Lower lobe of right lung (tissue), 2 donors: ENCODE results near the gene PODXL. TPM values are rescaled to one million over a fixed set of nuclear protein-coding genes. Genes with fewer than 3 reads are reported as not detected.

ENCODE experiments used
- ATAC-seq, 2 donors: fragments of 200-7000 bp; cut with Tn5 transposase; one replicate each; pipeline ENCODE4 v1.9.1; 2020 to 2022; ENCODE audit warnings: mild to moderate bottlenecking in 2 of 2, moderate library complexity in 2 of 2
- DNase-seq: peaks from one replicate; pipeline ENCODE4 v3.0.0-alpha.2; 2020
- H3K27ac ChIP-seq: fragments of 200-600 bp; one replicate; pipeline ENCODE4 v1.8.0; 2022
- H3K27me3 ChIP-seq: fragments of 200-600 bp; one replicate; pipeline ENCODE4 v1.8.0; 2022; ENCODE audit warnings: low read depth
- H3K36me3 ChIP-seq: fragments of 200-600 bp; one replicate; pipeline ENCODE4 v1.8.0; 2022; ENCODE audit warnings: mild to moderate bottlenecking
- H3K4me1 ChIP-seq: fragments of 200-600 bp; one replicate; pipeline ENCODE4 v1.8.0; 2022
- H3K4me3 ChIP-seq: fragments of 200-600 bp; one replicate; pipeline ENCODE4 v1.8.0; 2022; ENCODE audit warnings: mild to moderate bottlenecking
- H3K9me3 ChIP-seq: fragments of 200-600 bp; one replicate; pipeline ENCODE4 v1.8.0; 2022
- intact Hi-C: fragments of 100-400 bp; cut with DNase I; formaldehyde crosslinking; loops from one replicate; pipeline ENCODE4 v1.11.0; 2022
- long read RNA-seq: library from polyadenylated mRNA; unstranded; transcript quantifications from one replicate; pipeline ENCODE4 v2.0.0, GENCODE V29; 2021
- total RNA-seq: library from RNA; stranded (reverse); fragmentation: NEBNext Ultra II Directional; extraction: Animal tissue kit (Norgen Biotek cat#: 25700); gene quantifications from one replicate; pipeline ENCODE4 v1.2.1, GENCODE V29; 2021
- TF ChIP-seq, protein P1 (sequence below): fragments of 200-600 bp; IDR thresholded peaks from one replicate; pipeline ENCODE4 v1.8.0; 2022; ENCODE audit warnings: antibody characterized with exemption, mild to moderate bottlenecking
- donor health status: DM: no; HTN: yes; CAD: no; lungs with severe emphysema.

PODXL gene
- 116 TPM for total RNA-seq
- long read RNA-seq, full-length matches to known transcripts: 22 of 157 reads
- long read RNA-seq, partial matches to known transcripts: 30 of 157 reads
- long read RNA-seq, other reads (novel, unspliced or antisense): 105 of 157 reads

DNA sequence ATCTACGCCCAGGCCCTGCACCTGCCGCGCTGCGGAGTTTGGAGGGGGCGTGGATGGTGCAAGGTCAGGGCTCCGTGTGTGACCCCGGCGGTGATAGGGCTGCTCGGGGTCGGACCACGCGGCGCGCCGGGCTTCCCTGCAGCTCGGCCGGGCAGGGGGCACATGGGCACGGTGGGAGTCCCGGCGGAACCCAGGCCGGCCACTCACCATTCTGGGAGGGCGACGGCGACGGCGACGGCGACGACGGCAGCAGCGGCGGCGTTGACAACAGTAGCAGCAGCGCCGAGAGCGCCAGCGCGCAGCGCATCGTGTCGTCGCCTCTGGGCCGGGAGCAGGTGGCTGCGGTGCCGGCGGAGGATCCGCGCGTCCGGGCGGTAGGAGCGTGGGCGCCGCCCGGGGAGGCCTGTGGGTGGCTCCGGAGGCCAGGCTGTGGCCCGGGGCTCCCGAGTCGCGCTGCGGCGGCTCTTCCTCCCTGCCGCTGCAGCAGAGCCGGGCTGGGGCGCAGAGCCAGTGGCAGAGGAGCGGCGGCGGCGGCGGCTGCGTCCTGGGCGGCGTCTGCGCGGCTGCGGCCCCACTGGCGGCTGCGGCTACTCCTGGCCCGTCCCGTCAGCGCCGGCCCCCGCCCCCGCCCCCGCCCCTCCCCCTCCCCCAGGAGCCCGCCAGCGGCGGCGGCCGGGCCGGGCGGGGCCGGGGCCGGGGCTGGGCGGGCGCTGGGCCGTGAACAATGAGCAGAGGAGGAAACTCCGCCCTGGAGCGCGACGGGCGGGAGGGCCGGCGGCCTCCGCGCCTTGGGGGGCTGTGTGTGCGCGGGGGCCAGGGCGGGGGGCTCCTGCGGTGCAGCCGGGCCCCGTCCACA, at the start of gene PODXL:
Gene PODXL (minus strand): TSS at position 576 of the 856 bp plus-strand sequence. CDS start 269 bp downstream, at position 307.
- Histone ChIP-seq H3K9me3 (no peaks in the 10 kb centered on the region), H3K4me3 (peak within 1 kb of the TSS; percentile 77), H3K27me3 (peaks cover 8% of the 10 kb centered on the region), H3K27ac (peak within 1 kb of the TSS; percentile 78), H3K36me3 (no peaks in the 10 kb centered on the region), H3K4me1 (peaks cover 19% of the 10 kb centered on the region)
- DNase-seq (peak; percentile 83), ATAC-seq (peak; percentile 92 to 93)
- TF ChIP-seq, protein P1, sequence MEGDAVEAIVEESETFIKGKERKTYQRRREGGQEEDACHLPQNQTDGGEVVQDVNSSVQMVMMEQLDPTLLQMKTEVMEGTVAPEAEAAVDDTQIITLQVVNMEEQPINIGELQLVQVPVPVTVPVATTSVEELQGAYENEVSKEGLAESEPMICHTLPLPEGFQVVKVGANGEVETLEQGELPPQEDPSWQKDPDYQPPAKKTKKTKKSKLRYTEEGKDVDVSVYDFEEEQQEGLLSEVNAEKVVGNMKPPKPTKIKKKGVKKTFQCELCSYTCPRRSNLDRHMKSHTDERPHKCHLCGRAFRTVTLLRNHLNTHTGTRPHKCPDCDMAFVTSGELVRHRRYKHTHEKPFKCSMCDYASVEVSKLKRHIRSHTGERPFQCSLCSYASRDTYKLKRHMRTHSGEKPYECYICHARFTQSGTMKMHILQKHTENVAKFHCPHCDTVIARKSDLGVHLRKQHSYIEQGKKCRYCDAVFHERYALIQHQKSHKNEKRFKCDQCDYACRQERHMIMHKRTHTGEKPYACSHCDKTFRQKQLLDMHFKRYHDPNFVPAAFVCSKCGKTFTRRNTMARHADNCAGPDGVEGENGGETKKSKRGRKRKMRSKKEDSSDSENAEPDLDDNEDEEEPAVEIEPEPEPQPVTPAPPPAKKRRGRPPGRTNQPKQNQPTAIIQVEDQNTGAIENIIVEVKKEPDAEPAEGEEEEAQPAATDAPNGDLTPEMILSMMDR: no peak
- intact Hi-C loops: no loop called here

DNA sequence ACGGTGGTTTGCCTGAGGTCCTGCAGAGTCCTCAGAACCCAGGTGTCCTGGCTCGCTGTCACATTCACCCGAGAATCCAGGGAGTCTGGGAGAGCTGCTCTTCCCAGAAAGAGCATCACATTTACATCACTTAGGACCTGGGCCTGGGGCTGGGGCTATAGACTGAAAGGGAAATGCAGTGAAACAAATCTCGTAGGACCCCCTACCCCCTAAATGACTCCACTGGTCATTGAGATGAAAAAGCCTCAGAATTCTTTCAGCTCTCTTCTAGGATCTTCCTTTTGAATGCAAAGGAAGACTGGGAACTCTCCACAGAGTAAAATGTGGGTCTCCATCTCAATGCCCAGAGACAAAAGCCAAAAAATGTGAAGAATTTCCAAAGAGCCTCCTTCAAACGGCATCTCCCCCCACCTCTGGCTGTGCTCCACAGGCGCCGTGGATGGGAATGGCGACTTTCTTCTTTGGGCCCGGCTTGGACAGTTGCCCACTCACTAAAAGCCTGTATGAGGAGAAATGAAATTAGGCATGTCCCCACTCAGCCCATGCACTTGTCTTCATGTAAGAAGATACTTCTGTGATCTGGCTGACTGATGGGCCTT, 49.0 kb upstream of the PODXL start:
- Histone ChIP-seq H3K27ac (no peak overlapping the region), H3K9me3 (no peaks in the 10 kb centered on the region), H3K27me3 (peaks cover 2% of the 10 kb centered on the region), H3K4me1 (no peaks in the 10 kb centered on the region), H3K4me3 (no peak overlapping the region), H3K36me3 (no peaks in the 10 kb centered on the region)
- intact Hi-C loops: no loop called here
- ATAC-seq (no peak), DNase-seq (no peak)
- TF ChIP-seq, protein P1: no peak

DNA sequence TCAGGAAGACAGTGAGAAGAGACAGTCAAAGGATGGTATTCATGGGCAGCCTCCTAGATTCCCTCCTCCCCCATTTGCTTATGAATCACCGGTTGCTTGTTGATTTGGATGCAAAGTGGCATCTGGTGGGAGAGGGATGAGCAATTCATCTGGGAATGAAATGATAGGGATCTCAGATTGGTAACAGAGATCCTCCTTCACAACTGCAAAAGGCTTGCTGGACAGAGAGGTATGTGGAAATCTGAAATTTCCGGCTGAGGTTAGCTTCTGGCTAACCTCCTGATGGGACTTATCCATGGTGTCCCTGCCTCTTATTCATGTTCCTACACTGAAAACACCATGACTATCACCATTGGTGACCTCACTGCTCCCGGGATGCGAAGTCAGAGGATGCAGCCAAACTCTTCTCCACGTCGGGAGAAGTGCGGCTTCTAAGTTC, 48.4 kb upstream of the PODXL start:
- intact Hi-C loops: no loop called here
- H3K9me3 ChIP-seq: no peaks in the 10 kb centered on the region
- H3K4me3 ChIP-seq: no peak overlapping the region
- H3K36me3 ChIP-seq: no peaks in the 10 kb centered on the region
- TF ChIP-seq, protein P1: no peak
- no peak for DNase-seq
- H3K27me3 ChIP-seq: peaks cover 2% of the 10 kb centered on the region
- H3K27ac ChIP-seq: no peak overlapping the region
- no peaks in the 10 kb centered on the region for H3K4me1 ChIP-seq
- ATAC-seq: no peak

DNA sequence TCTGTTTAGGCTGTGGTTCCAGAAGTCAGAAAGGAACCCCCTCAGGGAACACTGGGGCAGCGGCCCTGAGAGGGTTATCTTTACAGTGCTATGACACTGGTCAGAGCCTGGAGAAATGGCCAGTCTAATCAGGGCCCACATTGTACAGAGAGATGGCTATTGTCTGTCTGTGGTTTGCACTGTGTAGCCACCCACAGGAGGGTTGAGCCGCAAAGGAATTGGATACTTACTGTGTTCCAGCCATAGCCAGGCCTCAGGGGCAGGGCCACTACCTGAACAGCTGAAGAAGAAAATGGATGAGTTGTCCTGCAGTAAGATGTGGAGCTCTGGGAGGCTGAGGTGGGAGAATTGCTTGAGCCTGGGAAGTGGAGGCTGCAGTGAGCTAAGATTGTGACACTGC, 47.5 kb upstream of the PODXL start:
- no peak overlapping the region for H3K27ac ChIP-seq
- H3K36me3 ChIP-seq: no peaks in the 10 kb centered on the region
- H3K9me3 ChIP-seq: no peaks in the 10 kb centered on the region
- no peak for DNase-seq
- H3K27me3 ChIP-seq: peaks cover 2% of the 10 kb centered on the region
- no peak overlapping the region for H3K4me3 ChIP-seq
- TF ChIP-seq, protein P1: no peak
- H3K4me1 ChIP-seq: no peaks in the 10 kb centered on the region
- no peak for ATAC-seq
- intact Hi-C loops: no loop called here

DNA sequence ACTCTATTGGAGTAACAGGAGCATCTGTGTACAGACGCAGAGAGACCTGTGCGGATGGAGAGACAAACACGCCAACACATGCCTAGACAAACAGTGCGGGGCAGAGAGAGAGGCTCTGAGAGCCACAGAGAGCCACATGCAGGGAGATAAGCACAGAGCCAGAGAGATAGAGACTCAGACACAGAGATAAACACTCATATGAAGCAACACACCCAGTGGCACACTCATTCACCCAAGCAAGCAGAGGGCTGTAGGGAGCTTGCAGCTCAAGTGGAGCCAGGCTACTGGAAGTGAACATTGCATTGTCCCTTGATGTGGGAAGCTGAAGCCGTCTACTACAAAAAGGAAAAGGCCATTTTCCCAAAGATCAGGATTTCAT, 46.6 kb upstream of the PODXL start:
- Histone ChIP-seq H3K9me3 (no peaks in the 10 kb centered on the region), H3K36me3 (no peaks in the 10 kb centered on the region), H3K27me3 (peaks cover 2% of the 10 kb centered on the region), H3K27ac (no peak overlapping the region), H3K4me1 (no peaks in the 10 kb centered on the region), H3K4me3 (no peak overlapping the region)
- intact Hi-C loops: no loop called here
- ATAC-seq (no peak), DNase-seq (no peak)
- TF ChIP-seq, protein P1: no peak
